H1 (cell line): ENCODE data around the gene SEPTIN1. TPM values are rescaled to one million over a fixed set of nuclear protein-coding genes. Genes with fewer than 3 reads are reported as not detected.

Source experiments
- CEBPB ChIP-seq: IDR thresholded peaks from 2 replicates; pipeline ENCODE4 v1.6.1; 2012; ENCODE audit warnings: low read depth, low read length
- CHD2 ChIP-seq: IDR thresholded peaks from 2 replicates; pipeline ENCODE4 v1.6.1; 2012; ENCODE audit warnings: low read length, improper control_type of control experiment
- CHD7 ChIP-seq: fragments of 300-600 bp; sonication (generic); IDR thresholded peaks from 2 replicates; pipeline ENCODE4 v1.7.1; 2012; ENCODE audit warnings: low read length, moderate library complexity, mild to moderate bottlenecking, inconsistent platforms; ENCODE audit not compliant: insufficient replicate concordance
- CTBP2 ChIP-seq: IDR thresholded peaks from 2 replicates; pipeline ENCODE4 v1.7.0; 2011; ENCODE audit warnings: borderline replicate concordance, mild to moderate bottlenecking, moderate library complexity, mixed read lengths, low read length; ENCODE audit not compliant: insufficient read depth, insufficient read length
- E2F6 ChIP-seq: IDR thresholded peaks from 2 replicates; pipeline ENCODE4 v1.6.1; 2012; ENCODE audit warnings: inconsistent platforms
- POU5F1 ChIP-seq: IDR thresholded peaks from 2 replicates; pipeline ENCODE4 v1.6.1; 2011; ENCODE audit warnings: low read depth, mild to moderate bottlenecking, low read length, moderate library complexity
- SIN3A ChIP-seq, 2 experiments: IDR thresholded peaks in 1 of 2; conservative IDR thresholded peaks in 1 of 2; 2 replicates each; pipeline ENCODE4 v1.6.1; 2011 to 2012; ENCODE audit warnings: low read length in 2 of 2, improper control_type of control experiment in 1 of 2, low read depth in 1 of 2, mild to moderate bottlenecking in 1 of 2
- SRF ChIP-seq: IDR thresholded peaks from 2 replicates; pipeline ENCODE4 v1.6.1; 2011; ENCODE audit warnings: mild to moderate bottlenecking, low read depth, low read length, moderate library complexity
- TCF12 ChIP-seq: IDR thresholded peaks from 2 replicates; pipeline ENCODE4 v1.6.1; 2011; ENCODE audit warnings: low read depth, mild to moderate bottlenecking, low read length
- polyA plus RNA-seq, 7 experiments: library from polyadenylated mRNA; depleted of rRNA in 3 of 7; stranded (reverse) in 5 of 7; unstranded in 2 of 7; fragments of >200 nt in 5 of 7; fragments of 200-250 nt in 2 of 7; gene quantifications; 1 replicate in 5 of 7; 2 replicates in 1 of 7; 4 replicates in 1 of 7; pipeline versions ENCODE4 v1.2.1 to v1.2.3, GENCODE V29; 2011 to 2013; ENCODE audit warnings: missing spikeins in 2 of 7, mixed read lengths in 2 of 7
- total RNA-seq: library from RNA; stranded (reverse); fragmentation: NEBNext Ultra II Directional; extraction: Animal tissue kit (Norgen Biotek cat#: 25700); gene quantifications from 2 replicates; pipeline ENCODE4 v1.2.1, GENCODE V29; 2021

SEPTIN1 gene
- total and polyA plus RNA-seq, 2 of the 8 experiments (the other 6 are each of a cell fraction or from before 2014, with no cell fraction given) = 0.24 to 1.4 TPM

GRCh38 chr16:30428055-30428454, 45.7 kb upstream of the SEPTIN1 start (continued):
- TF ChIP-seq CHD7 (no peak), TCF12 (no peak), SIN3A (conservative IDR thresholded peaks at IDR 0.05 in 1 of 2, IDR thresholded peaks at IDR 0.05 in 1 of 2; ENCODE audit: low read depth in 1 of 2, low read length in 2 of 2) (no peak), CEBPB (no peak), SRF (no peak), CHD2 (no peak), E2F6 (no peak), CTBP2 (no peak), POU5F1 (no peak)
